ENCODE data around the gene ETV1. TPM values are rescaled to one million over a fixed set of nuclear protein-coding genes. Genes with fewer than 3 reads are reported as not detected.

Gene ETV1
- 27.9 TPM for total RNA-seq
- long read RNA-seq, partial matches to known transcripts: 1 of 4 reads
- long read RNA-seq, other reads (novel, unspliced or antisense): 2 of 4 reads

- intact Hi-C loops (cut with DNase I): no loop called here
Observed at GRCh38 chr7:13989126-13989948, at the start of gene ETV1. TSS of gene ETV1 (minus strand) at chr7:13989666. CDS start at chr7:13989052, 614 bp downstream.

DNA sequence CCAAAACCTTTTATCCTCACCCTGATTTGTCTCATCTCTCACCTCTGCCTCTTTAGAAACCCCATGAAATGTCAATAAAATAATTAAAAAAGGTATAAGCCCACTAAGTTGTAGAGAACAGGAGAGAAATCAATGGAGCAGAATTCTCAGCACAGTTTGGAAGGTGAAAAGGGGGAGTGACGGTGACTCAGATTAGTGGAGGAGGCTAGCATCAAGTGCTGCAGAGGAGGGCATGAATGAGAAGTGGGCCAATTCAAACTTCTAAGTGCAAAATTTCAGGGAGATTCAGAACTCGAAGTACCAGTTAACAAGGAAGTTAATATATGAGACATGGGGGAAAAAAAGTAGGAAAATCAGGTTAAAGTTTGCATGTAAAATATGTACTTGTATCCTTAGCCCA, 34.9 kb upstream of the ETV1 start:
- ATAC-seq (no peak), DNase-seq (ENCODE audit: missing footprints) (no peak)
- intact Hi-C loops (cut with DNase I): no loop called here

More at GRCh38 chr7:13989126-13989948, at the start of gene ETV1:
- DNase-seq (ENCODE audit: missing footprints): peak; percentile 81
- peak; percentile 43 for ATAC-seq

GRCh38 chr7:14023838-14024237, 34.4 kb upstream of the ETV1 start:
- DNase-seq (ENCODE audit: missing footprints) (no peak), ATAC-seq (no peak)
- intact Hi-C loops (cut with DNase I): no loop called here

GRCh38 chr7:14023342-14023741, 33.9 kb upstream of the ETV1 start:
- ATAC-seq: no peak
- intact Hi-C loops (cut with DNase I): no loop called here
- no peak for DNase-seq (ENCODE audit: missing footprints)

GRCh38 chr7:14021069-14021468, 31.6 kb upstream of the ETV1 start:
- no peak for ATAC-seq
- DNase-seq (ENCODE audit: missing footprints): no peak
- intact Hi-C loops (cut with DNase I): no loop called here

DNA sequence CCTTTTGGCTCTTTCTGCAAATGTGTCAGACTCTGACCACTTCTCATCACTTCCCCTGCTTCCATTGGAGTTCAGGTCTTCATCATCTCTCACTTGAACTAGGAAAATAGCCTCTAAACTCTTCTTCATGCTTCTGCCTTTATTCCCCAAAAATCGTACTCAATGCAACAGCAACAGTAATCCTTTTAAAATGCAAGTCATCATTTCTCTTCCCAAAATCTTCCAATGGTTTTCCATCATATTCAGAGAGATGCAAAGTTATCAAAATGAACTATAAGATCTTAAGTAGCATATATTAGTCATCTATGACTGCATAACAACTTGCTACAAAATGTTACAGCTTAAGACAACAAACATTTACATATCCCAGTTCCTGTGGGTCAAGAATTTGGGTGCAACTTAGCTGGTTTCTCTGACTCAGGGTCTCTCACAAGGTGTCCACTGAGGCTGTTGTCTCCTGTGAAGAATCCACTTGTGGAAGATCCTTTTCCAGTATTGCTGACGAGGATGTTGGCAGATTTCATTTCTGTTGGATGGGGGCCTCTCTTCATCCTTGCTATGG, 31.0 kb upstream of the ETV1 start:
- intact Hi-C loops (cut with DNase I): no loop called here
- no peak for ATAC-seq
- no peak for DNase-seq (ENCODE audit: missing footprints)

DNA sequence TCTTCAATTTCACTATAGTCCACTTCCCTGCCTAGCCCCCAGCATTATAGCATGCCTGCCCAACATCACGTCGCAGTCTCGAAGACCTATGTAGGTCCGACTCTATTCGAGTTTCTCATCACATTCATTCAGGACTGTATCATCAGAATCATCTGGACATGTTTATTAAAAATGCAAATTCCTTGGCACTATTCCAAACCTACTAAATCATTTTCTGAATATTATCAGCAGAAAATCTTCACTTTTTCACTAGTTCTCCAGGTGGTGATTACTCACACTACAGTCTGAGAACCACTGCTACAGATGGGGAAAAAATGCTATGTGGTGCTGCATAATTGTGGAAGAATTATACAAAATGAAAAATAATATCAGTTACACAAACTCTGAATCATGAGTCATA, 29.3 kb upstream of the ETV1 start:
- intact Hi-C loops (cut with DNase I): no loop called here
- ATAC-seq (no peak), DNase-seq (ENCODE audit: missing footprints) (no peak)

DNA sequence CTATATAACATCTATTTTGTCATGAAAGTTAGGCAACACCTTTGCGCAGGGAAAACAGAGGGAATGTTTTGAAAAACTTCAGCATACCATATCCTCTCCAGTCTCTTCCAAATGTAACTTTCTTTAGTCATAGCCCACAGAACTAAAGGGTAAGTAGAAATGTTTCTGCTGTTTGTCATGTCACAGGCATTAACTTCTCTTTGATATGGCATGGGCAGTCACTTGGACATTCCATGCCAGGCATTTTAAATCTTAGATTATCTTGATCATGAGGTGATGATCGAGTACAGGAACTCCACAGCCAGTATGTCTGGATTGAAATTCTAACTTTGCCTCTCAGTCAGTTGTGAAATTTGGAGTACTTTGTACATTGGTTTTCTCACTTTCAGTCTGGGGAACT, 27.5 kb upstream of the ETV1 start:
- ATAC-seq (no peak), DNase-seq (ENCODE audit: missing footprints) (no peak)
- intact Hi-C loops (cut with DNase I): no loop called here

DNA sequence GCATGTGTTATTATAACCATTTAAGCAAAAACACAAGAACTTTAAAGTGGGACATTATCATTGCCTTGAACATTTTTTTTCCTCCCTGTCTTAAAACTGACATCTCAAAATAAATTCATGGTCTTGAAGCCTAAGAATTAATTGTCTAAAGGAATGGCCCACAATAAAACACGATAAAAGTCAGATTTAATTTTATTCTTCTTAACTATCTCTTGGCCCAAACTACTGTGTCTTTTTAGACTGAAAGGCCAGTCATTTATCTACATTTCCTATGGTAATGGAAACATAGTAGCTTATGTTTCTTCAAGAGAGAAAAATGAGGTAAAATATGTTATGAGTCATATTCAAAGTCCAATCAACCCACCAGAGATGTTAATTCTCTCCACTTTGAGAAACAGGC, 24.4 kb upstream of the ETV1 start:
- intact Hi-C loops (cut with DNase I): no loop called here
- ATAC-seq (no peak), DNase-seq (ENCODE audit: missing footprints) (no peak)

- ATAC-seq: no peak
- intact Hi-C loops (cut with DNase I): no loop called here
- DNase-seq (ENCODE audit: missing footprints): no peak
Observed at GRCh38 chr7:14009453-14010418, 20.3 kb upstream of the ETV1 start.

GRCh38 chr7:14001139-14001538, 11.7 kb upstream of the ETV1 start:
- no peak for DNase-seq (ENCODE audit: missing footprints)
- intact Hi-C loops (cut with DNase I): no loop called here
- ATAC-seq: no peak

DNA sequence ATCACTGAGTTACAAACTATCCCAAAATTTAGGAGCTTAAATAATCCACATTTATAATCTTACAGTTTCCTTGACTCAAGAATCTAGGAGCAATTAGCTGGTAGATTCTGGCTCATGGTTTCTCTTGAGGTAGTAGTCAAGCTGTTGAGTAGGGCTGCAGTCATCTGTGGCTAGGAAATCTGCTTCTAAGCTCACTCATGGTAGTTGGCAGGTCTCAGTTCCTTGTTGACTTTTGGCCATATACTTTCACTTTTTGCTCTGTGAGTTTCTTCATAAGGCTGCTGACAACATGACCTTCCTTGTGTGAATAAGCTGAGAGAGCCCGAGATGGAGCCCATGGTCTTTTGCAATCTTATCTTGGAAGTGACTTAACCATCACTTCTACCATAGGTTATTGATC, 10.8 kb upstream of the ETV1 start:
- ATAC-seq (no peak), DNase-seq (ENCODE audit: missing footprints) (no peak)
- intact Hi-C loops (cut with DNase I): no loop called here

GRCh38 chr7:13998866-13999265, 9.4 kb upstream of the ETV1 start:
- intact Hi-C loops (cut with DNase I): loop anchor here (10.0 kb wide), 1 partner anchor 336 kb away; no protein-coding TSS in a partner anchor

GRCh38 chr7:13992596-13992964, 3.1 kb upstream of the ETV1 start:
- intact Hi-C loops (cut with DNase I): loop anchor here (5.0 to 10.0 kb wide), 4 partner anchors 80 to 465 kb away; no protein-coding TSS in a partner anchor
- ATAC-seq (no peak), DNase-seq (ENCODE audit: missing footprints) (no peak)

More at GRCh38 chr7:13998866-13999265, 9.4 kb upstream of the ETV1 start:
- ATAC-seq (no peak), DNase-seq (ENCODE audit: missing footprints) (no peak)

GRCh38 chr7:13991791-13992595, 2.5 kb upstream of the ETV1 start:
- intact Hi-C loops (cut with DNase I): loop anchor here (5.0 to 10.0 kb wide), 4 partner anchors 80 to 465 kb away; no protein-coding TSS in a partner anchor
- no peak for DNase-seq (ENCODE audit: missing footprints)
- no peak for ATAC-seq

DNA sequence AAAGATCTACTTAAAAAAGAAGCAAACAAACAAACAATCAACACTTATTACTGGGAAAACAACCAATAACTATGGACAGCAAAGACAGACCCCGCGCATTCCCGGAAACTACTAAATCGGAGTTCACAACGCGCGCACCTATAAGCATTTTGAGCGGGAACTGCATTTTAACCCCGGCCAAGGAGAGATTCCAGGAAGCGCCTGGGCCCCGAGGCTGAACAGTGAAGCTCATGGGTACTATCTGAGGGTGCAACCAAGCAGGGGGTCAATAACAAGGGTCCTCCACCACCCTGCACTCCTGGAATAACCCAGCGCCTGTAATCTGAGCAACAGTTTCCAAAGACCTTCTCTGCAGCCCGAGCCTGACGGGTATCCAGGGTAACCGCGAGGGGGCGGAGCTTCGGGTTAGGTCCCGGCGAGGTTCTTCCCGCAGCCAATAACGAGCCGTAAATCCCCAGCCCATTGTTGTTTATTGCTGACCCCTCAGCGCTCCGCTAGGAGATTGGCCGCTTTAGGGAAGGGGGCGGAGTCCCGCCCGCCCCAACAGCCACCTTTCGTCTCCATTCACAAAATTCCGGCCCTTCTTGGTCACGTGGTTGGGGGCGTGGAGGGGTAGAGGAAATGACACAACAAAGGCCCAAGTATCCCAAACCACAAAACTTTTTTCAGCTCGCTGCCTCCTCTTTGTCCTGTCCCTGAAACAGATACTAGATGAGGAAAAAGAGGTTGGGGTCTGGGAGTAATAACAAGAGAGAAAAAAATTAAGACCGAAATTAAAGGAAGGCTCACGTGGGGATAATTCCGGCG, 1.7 kb upstream of the ETV1 start:
- DNase-seq (ENCODE audit: missing footprints) (peak; percentile 97), ATAC-seq (peak; percentile 98)
- intact Hi-C loops (cut with DNase I): loop anchor here (5.0 to 10.0 kb wide), 4 partner anchors 81 to 466 kb away; no protein-coding TSS in a partner anchor

DNA sequence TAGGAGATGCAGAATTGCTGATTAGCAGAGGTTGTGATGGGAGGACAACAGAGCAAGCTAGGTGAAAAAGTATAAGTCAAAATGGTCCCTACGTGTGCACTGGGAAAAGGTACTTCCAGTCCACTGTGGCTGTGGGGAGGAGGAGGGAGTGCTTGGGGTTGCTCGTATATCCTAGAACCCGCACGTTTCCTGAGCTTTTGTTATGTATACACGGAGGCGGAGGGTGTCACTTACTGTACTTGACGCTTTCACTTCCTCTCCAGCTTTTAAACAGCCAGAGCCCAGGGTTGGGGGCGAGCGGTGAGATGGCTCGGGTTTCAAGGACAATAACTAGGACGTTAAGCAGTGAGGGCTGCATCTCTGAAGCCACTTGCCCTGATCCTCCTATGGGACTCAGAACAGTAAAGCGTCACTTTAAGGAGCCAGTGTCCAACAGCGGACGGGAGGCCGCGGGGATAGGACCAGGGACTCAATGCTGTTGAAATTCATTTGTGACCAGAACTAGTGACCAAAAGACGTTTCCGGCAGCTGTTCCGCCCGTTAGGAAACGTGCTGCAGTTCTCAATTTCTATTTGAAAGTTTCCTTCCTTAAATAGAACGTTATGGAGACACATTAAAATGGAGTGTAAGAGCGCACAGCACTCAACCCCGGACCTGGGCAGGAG, 985 bp upstream of the ETV1 start:
- DNase-seq (ENCODE audit: missing footprints) (peak; percentile 74), ATAC-seq (peak; percentile 52)
- intact Hi-C loops (cut with DNase I): loop anchor here (5.0 to 10.0 kb wide), 4 partner anchors 82 to 467 kb away; no protein-coding TSS in a partner anchor

Data from Right ventricle myocardium inferior (tissue), 1 donor.